Neural progenitor cell (in vitro differentiated cells): ENCODE results near the gene CNGA3. TPM values are rescaled to one million over a fixed set of nuclear protein-coding genes. Genes with fewer than 3 reads are reported as not detected.

Experiments used
- DNase-seq: peaks from one replicate; pipeline ENCODE4 v3.0.0-alpha.2; 2016; ENCODE audit warnings: low spot score
- H2AFZ ChIP-seq: fragments of 200-600 bp; sonication (generic); replicated peaks from 2 replicates; pipeline ENCODE4 v1.6.1; 2016; ENCODE audit warnings: antibody characterized with exemption
- H3F3A ChIP-seq: fragments of 200-600 bp; sonication (generic); 2 replicates; pipeline ENCODE4 v1.6.1; 2016; ENCODE audit warnings: antibody characterized with exemption, low read depth
- H3K27ac ChIP-seq: fragments of 200-600 bp; sonication (generic); 2 replicates; pipeline ENCODE4 v1.5.1; 2016; ENCODE audit warnings: mild to moderate bottlenecking
- H3K27me3 ChIP-seq: fragments of 200-600 bp; sonication (generic); 2 replicates; pipeline ENCODE4 v1.6.1; 2016; ENCODE audit warnings: mild to moderate bottlenecking, moderate library complexity
- H3K36me3 ChIP-seq: fragments of 200-600 bp; sonication (generic); 2 replicates; pipeline ENCODE4 v1.5.1; 2016
- H3K4me1 ChIP-seq: fragments of 200-600 bp; sonication (generic); 2 replicates; pipeline ENCODE4 v1.6.1; 2016; ENCODE audit warnings: mixed run types
- H3K4me2 ChIP-seq: fragments of 200-600 bp; sonication (generic); 2 replicates; pipeline ENCODE4 v1.6.1; 2016
- H3K4me3 ChIP-seq: fragments of 200-600 bp; sonication (generic); 2 replicates; pipeline ENCODE4 v1.5.1; 2016
- H3K79me2 ChIP-seq: fragments of 200-600 bp; sonication (generic); 2 replicates; pipeline ENCODE4 v1.6.1; 2016; ENCODE audit warnings: low read depth
- H3K9ac ChIP-seq: fragments of 200-600 bp; sonication (generic); 2 replicates; pipeline ENCODE4 v1.6.1; 2016
- H3K9me3 ChIP-seq: fragments of 200-600 bp; sonication (generic); 2 replicates; pipeline ENCODE4 v1.5.1; 2016; ENCODE audit warnings: low read depth
- H4K20me1 ChIP-seq: fragments of 200-600 bp; sonication (generic); 2 replicates; pipeline ENCODE4 v1.6.1; 2016; ENCODE audit warnings: low read depth
- H3K27ac Mint-ChIP-seq: 3 replicates; pipeline ENCODE4 v1.8.0; 2021; ENCODE audit warnings: mixed read lengths
- H3K27me3 Mint-ChIP-seq: 2 replicates; pipeline ENCODE4 v1.8.0; 2022; ENCODE audit warnings: low read depth, mild to moderate bottlenecking, inconsistent platforms, moderate library complexity, mixed read lengths; ENCODE audit not compliant: insufficient read depth
- H3K36me3 Mint-ChIP-seq: 3 replicates; pipeline ENCODE4 v1.8.0; 2021; ENCODE audit warnings: mixed read lengths
- H3K4me1 Mint-ChIP-seq: 3 replicates; pipeline ENCODE4 v1.8.0; 2021; ENCODE audit warnings: mixed read lengths
- H3K4me3 Mint-ChIP-seq: 3 replicates; pipeline ENCODE4 v1.8.0; 2021; ENCODE audit warnings: mild to moderate bottlenecking, moderate library complexity, mixed read lengths
- H3K9me3 Mint-ChIP-seq: 3 replicates; pipeline ENCODE4 v1.8.0; 2020; ENCODE audit warnings: mixed read lengths
- CTCF ChIP-seq: fragments of 200-600 bp; sonication (generic); IDR thresholded peaks from 2 replicates; pipeline ENCODE4 v1.5.1; 2017; ENCODE audit warnings: antibody characterized with exemption, mild to moderate bottlenecking
- EZH2 ChIP-seq: fragments of 200-600 bp; sonication (generic); IDR thresholded peaks from 2 replicates; pipeline ENCODE4 v1.6.1; 2017; ENCODE audit warnings: antibody characterized with exemption, mild to moderate bottlenecking, moderate library complexity
- EZH2phosphoT487 ChIP-seq: fragments of 200-600 bp; sonication (generic); IDR thresholded peaks from 2 replicates; pipeline ENCODE4 v1.6.1; 2017; ENCODE audit warnings: antibody characterized with exemption
- total RNA-seq: library from RNA; depleted of rRNA; stranded (reverse); fragments of >200 nt; gene quantifications from 2 replicates; pipeline ENCODE4 v1.2.3, GENCODE V29; 2015; ENCODE audit warnings: low replicate concordance

The CNGA3 gene
- total RNA-seq, 1 donor from 2014 or later, result not detected

GRCh38 chr2:98416383-98417159 is 70.3 kb downstream of the CNGA3 start:
- Mint-ChIP-seq H3K27ac (no peak overlapping the region), H3K4me3 (no peak overlapping the region), H3K27me3 (peaks cover 5% of the 10 kb centered on the region), H3K4me1 (peaks cover 7% of the 10 kb centered on the region), H3K36me3 (peaks cover 2% of the 10 kb centered on the region), H3K9me3 (peaks cover 16% of the 10 kb centered on the region)
- H3K4me3 ChIP-seq, result no peak overlapping the region
- no peak overlapping the region for H3K9ac ChIP-seq
- H3K4me1 ChIP-seq, result no peaks in the 10 kb centered on the region
- H3K4me2 ChIP-seq, result no peak overlapping the region
- H3F3A ChIP-seq, result no peaks in the 10 kb centered on the region
- TF ChIP-seq CTCF (no peak), EZH2phosphoT487 (no peak), EZH2 (no peak)
- H3K36me3 ChIP-seq, result no peaks in the 10 kb centered on the region
- no peaks in the 10 kb centered on the region for H3K9me3 ChIP-seq
- no peak overlapping the region for H2AFZ ChIP-seq
- H3K79me2 ChIP-seq, result no peaks in the 10 kb centered on the region
- H4K20me1 ChIP-seq, result no peaks in the 10 kb centered on the region
- H3K27ac ChIP-seq, result no peak overlapping the region
- DNase-seq, result no peak
- H3K27me3 ChIP-seq, result no peaks in the 10 kb centered on the region

DNA sequence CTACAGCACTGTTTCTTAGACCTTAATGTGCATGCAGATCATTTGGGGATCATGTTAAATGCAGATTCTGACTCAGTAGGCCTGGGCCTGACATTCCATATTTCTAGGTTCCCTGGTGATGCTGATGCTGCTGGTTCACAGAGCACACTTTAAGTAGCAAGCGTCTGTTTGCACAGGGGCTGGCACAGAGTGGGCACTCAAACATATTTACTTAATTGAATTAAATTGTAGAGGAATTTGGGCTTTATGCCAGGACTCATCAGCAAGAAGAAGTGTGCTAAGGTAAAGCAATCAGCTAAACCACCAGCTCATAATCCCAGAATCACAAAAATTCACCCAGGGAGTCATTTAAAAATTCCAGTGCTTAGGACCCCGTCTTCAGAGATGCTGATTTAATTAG is 73.3 kb downstream of the CNGA3 start:
- no peak for DNase-seq
- no peaks in the 10 kb centered on the region for H3K36me3 ChIP-seq
- H3K4me3 ChIP-seq, result no peak overlapping the region
- H3F3A ChIP-seq, result no peaks in the 10 kb centered on the region
- H3K4me3 Mint-ChIP-seq, result no peak overlapping the region
- H3K79me2 ChIP-seq, result no peaks in the 10 kb centered on the region
- peaks cover 4% of the 10 kb centered on the region for H3K36me3 Mint-ChIP-seq
- no peaks in the 10 kb centered on the region for H4K20me1 ChIP-seq
- no peaks in the 10 kb centered on the region for H3K27me3 ChIP-seq
- no peak overlapping the region for H3K9ac ChIP-seq
- peaks cover 7% of the 10 kb centered on the region for H3K9me3 ChIP-seq
- H3K9me3 Mint-ChIP-seq, result peaks cover 14% of the 10 kb centered on the region
- H2AFZ ChIP-seq, result no peak overlapping the region
- H3K4me2 ChIP-seq, result no peak overlapping the region
- H3K27ac Mint-ChIP-seq, result no peak overlapping the region
- TF ChIP-seq EZH2phosphoT487 (no peak), EZH2 (no peak), CTCF (no peak)
- peaks cover 2% of the 10 kb centered on the region for H3K4me1 Mint-ChIP-seq
- H3K27ac ChIP-seq, result no peak overlapping the region
- H3K27me3 Mint-ChIP-seq, result peaks cover 2% of the 10 kb centered on the region
- no peaks in the 10 kb centered on the region for H3K4me1 ChIP-seq

DNA sequence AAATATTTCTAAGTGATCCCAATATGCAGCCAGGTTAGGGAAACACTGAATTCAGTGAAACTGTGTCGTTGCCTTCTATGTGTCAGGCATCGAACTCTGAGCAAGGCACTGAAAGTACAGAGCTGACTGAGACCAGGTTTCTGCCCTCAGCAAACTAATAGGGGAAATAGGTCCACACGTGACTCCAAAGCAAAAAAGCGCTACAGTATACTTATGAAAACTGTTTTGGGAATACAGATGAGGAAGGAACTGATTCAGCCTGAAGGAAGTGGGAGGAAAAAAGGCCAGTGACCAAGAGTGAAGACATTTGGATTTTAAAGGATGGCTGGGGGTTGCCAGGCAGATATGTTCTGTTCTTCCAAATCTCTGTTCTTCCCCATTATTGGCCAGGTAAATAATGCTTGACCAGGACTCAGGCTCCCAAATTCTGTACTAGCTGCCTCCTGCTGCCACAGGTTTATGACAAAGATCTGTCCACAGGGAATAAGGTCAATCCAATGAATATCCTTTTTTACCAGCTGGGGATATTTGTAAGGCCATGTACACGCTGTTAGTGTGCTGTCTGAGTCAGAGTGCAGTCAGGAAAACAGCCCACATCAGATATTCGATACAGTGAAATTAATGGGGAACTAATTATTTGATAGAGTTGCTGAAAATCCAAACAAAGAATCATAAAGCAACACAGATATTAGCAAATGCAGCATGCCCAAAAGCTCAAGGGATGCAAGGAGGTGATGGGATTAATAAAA is 73.9 kb downstream of the CNGA3 start:
- Histone ChIP-seq H3F3A (no peaks in the 10 kb centered on the region), H3K27ac (no peak overlapping the region), H4K20me1 (no peaks in the 10 kb centered on the region), H2AFZ (no peak overlapping the region), H3K4me1 (no peaks in the 10 kb centered on the region), H3K79me2 (no peaks in the 10 kb centered on the region), H3K9me3 (peaks cover 7% of the 10 kb centered on the region), H3K4me3 (no peak overlapping the region), H3K27me3 (no peaks in the 10 kb centered on the region), H3K4me2 (no peak overlapping the region), H3K9ac (no peak overlapping the region), H3K36me3 (no peaks in the 10 kb centered on the region)
- H3K27ac Mint-ChIP-seq, result no peak overlapping the region
- H3K4me3 Mint-ChIP-seq, result no peak overlapping the region
- TF ChIP-seq EZH2 (no peak), CTCF (no peak), EZH2phosphoT487 (no peak)
- H3K9me3 Mint-ChIP-seq, result peaks cover 10% of the 10 kb centered on the region
- H3K4me1 Mint-ChIP-seq, result peaks cover 2% of the 10 kb centered on the region
- peaks cover 2% of the 10 kb centered on the region for H3K27me3 Mint-ChIP-seq
- no peak for DNase-seq
- peaks cover 4% of the 10 kb centered on the region for H3K36me3 Mint-ChIP-seq
